ENCODE results near the gene ROCK2.

The ROCK2 gene

DNA sequence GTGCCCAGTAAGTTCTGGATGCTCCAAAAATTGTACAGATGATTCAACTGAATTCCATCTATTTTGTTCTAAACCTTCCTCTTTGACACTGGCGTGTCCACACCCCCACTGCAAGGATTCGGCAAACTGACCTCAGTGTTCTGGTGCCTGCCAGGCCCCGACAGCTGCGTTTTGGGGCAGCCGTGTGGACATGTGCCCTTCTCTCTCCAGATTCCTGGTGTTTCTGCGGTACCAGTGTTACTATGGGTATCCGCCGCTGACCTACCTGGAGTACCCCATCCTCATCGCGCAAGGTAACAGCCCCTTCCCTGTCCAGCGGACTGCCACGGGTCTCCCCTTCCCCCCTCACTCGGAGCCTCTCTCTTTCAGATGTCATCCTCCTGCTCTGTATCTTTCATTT lies 184.2 kb downstream of the ROCK2 start:
- no peak for DNase-seq
- TF ChIP-seq POLR2A (IDR thresholded peaks at IDR 0.05; ENCODE audit: low read length) (no peak), GATA1 (IDR thresholded peaks at IDR 0.05; ENCODE audit: low read depth, low read length) (no peak)

GRCh38 chr2:11159574-11160170 lies 184.8 kb downstream of the ROCK2 start:
- TF ChIP-seq POLR2A (IDR thresholded peaks at IDR 0.05; ENCODE audit: low read length) (no peak), GATA1 (IDR thresholded peaks at IDR 0.05; ENCODE audit: low read depth, low read length) (no peak)
- DNase-seq = no peak

DNA sequence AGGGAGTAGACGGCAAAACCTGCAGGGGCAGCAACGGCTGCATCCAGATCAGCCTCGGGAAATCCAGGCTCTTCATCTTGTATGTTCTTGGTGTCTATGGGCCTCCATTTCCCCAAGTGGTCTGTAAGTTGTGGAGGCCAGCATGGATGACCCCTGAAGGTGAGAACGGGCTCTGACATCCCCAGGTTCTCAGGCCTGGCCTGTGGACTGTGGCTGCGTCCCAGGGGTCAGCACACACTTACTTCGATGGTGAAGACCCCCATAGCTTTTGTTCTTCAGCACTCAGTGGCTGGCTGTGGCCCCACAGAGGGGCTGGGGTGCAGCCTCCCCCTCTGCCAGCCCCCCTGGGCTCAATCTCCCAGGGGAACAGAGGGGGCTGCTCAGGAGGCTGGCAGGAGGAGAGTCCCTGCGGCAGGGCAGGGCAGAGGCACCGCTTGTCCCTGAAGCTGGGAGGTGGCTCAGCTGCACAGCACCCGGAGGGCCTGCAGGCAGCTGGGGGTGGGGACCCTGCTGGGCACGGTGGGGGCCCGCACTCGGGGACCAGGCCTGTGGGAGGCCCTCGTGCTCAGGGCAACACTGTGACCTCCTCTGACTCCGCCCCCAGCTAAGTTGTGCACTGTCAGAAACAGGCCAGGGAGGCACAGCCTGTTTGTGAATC lies 185.4 kb downstream of the ROCK2 start:
- DNase-seq = no peak

GRCh38 chr2:11157731-11158130 lies 186.7 kb downstream of the ROCK2 start:
- TF ChIP-seq GATA1 (IDR thresholded peaks at IDR 0.05; ENCODE audit: low read depth, low read length) = no peak
- TF ChIP-seq POLR2A (IDR thresholded peaks at IDR 0.05; ENCODE audit: low read length) = no peak
- DNase-seq = no peak

More for the DNA sequence above, 185.4 kb downstream of the ROCK2 start:
- TF ChIP-seq GATA1 (IDR thresholded peaks at IDR 0.05; ENCODE audit: low read depth, low read length) = no peak

DNA sequence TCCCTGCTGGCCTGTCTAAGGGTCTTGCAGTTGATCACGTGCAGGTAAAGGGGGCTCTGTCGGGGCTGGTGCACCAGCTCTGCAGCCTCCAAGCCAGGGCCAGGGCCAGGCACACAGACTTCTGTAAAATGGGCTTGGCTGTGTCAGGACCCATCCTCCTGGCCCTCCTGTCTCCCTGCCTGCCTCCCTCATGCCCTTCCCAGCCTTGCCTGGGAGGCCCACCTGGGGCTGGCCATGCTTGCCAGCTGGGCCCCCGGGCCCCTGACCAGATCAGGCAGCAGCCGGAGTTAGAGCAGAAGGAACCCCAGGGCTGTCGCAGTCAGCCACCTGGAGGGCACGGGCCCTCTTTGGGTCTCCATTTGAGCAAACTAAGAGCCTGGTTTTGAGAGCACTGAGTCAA lies 187.1 kb downstream of the ROCK2 start:
- no peak for DNase-seq
- no peak for TF ChIP-seq GATA1 (IDR thresholded peaks at IDR 0.05; ENCODE audit: low read depth, low read length)
- TF ChIP-seq POLR2A (IDR thresholded peaks at IDR 0.05; ENCODE audit: low read length) = no peak

- TF ChIP-seq GATA1 (IDR thresholded peaks at IDR 0.05; ENCODE audit: low read depth, low read length) = no peak
- TF ChIP-seq POLR2A (IDR thresholded peaks at IDR 0.05; ENCODE audit: low read length) = no peak
- no peak for DNase-seq
Observed at GRCh38 chr2:11156396-11157075, 187.9 kb downstream of the ROCK2 start.

DNA sequence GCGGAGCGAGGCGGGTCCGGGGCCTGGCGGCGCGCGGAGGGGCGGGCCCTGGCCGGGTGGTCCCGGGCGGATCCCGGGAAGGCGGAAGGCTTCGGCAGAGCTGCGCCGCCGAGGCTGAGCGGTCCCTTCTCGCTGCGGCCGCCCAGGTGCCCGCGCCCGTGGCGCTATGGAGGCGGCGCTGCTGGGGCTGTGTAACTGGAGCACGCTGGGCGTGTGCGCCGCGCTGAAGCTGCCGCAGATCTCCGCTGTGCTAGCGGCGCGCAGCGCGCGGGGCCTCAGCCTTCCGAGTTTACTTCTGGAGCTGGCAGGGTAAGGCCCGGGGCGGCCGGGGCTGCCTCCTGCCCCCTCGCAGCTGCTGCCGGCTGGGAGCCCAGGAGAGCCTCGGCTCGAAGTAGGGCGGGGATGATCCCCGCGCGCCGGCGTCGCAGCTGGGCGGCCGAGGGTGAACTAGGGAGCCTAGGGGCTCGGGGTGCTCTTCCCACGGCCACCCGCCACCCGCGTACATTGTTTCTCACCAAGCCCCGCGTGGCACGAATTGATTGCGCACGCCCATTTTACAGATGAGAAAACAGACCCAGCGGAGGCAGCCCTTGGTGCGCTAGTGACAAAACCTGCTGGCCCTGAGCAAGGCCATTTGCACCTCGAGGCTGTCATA lies 188.9 kb downstream of the ROCK2 start, which contains the start of gene SLC66A3:
Gene SLC66A3 (plus strand): TSS at position 87 of the 655 bp plus-strand sequence. CDS start 80 bp downstream, at position 167.
- peak in 1 of 2 experiments; percentile 92 for DNase-seq
- TF ChIP-seq GATA1 (IDR thresholded peaks at IDR 0.05; ENCODE audit: low read depth, low read length) = no peak
- peak; percentile 48 for TF ChIP-seq POLR2A (IDR thresholded peaks at IDR 0.05; ENCODE audit: low read length)

GRCh38 chr2:11154923-11155380 lies 189.5 kb downstream of the ROCK2 start:
- peak; percentile 95 to 96 for DNase-seq
- no peak for TF ChIP-seq GATA1 (IDR thresholded peaks at IDR 0.05; ENCODE audit: low read depth, low read length)
- no peak for TF ChIP-seq POLR2A (IDR thresholded peaks at IDR 0.05; ENCODE audit: low read length)

DNA sequence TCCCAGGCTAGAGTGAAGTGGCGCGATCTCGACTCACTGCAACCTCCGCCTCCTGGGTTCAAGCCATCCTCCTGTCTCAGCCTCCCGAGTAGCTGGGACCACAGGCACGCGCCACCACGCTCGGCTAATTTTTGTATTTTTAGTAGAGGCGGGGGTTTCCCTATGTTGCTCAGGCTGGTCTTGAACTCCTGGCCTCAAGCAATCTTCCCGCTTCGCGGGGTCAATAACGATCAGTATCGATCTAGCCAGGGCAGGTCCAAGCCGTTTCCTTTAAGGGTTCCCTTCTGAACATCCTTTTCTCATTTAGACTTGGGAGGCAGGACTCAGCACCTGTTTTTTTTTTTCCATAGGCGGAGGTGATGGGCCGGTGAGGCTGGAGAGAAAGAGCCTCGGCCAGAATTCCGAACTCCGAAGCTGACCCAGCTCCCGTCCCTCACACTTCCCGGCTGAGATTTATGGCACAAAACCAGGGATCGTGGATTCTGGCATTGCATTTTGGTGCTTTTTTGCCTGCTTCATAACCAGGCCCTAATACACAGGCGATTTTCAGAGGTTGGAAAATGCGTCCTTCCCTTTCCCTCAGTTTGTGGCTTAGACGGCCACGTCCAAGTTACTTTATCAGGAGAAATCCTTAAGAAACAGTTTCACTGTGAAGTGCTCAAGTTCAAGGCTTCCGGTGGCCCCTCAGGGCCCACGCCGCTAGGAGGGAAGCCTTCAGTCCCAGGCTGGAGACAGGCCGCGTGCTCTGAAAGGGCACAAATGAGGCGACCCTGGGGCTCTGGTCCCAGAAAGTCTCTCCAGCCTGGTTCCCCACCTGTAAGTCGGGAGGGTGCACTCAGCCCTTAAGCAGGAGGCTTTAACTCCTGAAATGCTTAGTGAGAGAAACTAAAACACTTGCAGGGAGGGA lies 190.2 kb downstream of the ROCK2 start:
- no peak for DNase-seq
- TF ChIP-seq POLR2A (IDR thresholded peaks at IDR 0.05; ENCODE audit: low read length) (no peak), GATA1 (IDR thresholded peaks at IDR 0.05; ENCODE audit: low read depth, low read length) (no peak)

- no peak for TF ChIP-seq POLR2A (IDR thresholded peaks at IDR 0.05; ENCODE audit: low read length)
- no peak for TF ChIP-seq GATA1 (IDR thresholded peaks at IDR 0.05; ENCODE audit: low read depth, low read length)
- DNase-seq = no peak
Observed at GRCh38 chr2:11152591-11152990, 191.8 kb downstream of the ROCK2 start.

DNA sequence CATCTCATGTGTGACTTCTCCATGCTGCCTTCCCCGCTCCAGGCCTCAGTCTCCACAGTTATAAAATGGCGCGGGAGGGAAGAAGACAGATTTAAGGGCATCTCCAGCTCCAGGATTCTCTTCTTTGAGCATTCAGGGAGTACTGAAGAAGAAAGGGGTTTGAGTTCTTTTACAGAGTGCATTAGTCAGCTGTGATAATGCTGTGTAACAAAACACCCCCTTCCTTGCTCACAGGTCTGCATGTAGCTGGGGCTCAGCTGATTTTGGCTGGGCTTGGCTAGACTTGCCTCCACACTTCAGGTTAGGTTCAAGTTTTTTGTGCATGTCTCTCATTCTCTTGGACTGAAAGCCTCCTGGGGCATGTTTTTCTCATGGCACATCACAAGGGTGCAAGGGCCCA lies 197.2 kb downstream of the ROCK2 start:
- TF ChIP-seq GATA1 (IDR thresholded peaks at IDR 0.05; ENCODE audit: low read depth, low read length) = no peak
- TF ChIP-seq POLR2A (IDR thresholded peaks at IDR 0.05; ENCODE audit: low read length) = no peak
- DNase-seq = no peak

GRCh38 chr2:11146076-11146475 lies 198.4 kb downstream of the ROCK2 start:
- no peak for TF ChIP-seq GATA1 (IDR thresholded peaks at IDR 0.05; ENCODE audit: low read depth, low read length)
- no peak for TF ChIP-seq POLR2A (IDR thresholded peaks at IDR 0.05; ENCODE audit: low read length)
- no peak for DNase-seq

- no peak for DNase-seq
- no peak for TF ChIP-seq POLR2A (IDR thresholded peaks at IDR 0.05; ENCODE audit: low read length)
- TF ChIP-seq GATA1 (IDR thresholded peaks at IDR 0.05; ENCODE audit: low read depth, low read length) = no peak
Observed at GRCh38 chr2:11145350-11145749, 199.1 kb downstream of the ROCK2 start.
